H1 (cell line): Measurements from ENCODE around the gene GSG1L. TPM values are rescaled to one million over a fixed set of nuclear protein-coding genes. Genes with fewer than 3 reads are reported as not detected.

Source experiments
- HDAC2 ChIP-seq, 2 experiments: fragments of 300-600 bp in 1 of 2; sonication (generic) in 1 of 2; IDR thresholded peaks; 2 replicates each; pipeline ENCODE4 v1.6.1; 2011 to 2012; ENCODE audit warnings: low read depth in 2 of 2, low read length in 2 of 2, mild to moderate bottlenecking in 2 of 2, moderate library complexity in 2 of 2, borderline replicate concordance in 1 of 2, inconsistent platforms in 1 of 2
- HDAC6 ChIP-seq: IDR thresholded peaks from one replicate; pipeline ENCODE4 v1.7.1; 2012; ENCODE audit warnings: low read depth, mild to moderate bottlenecking, inconsistent platforms, low read length, moderate library complexity
- NRF1 ChIP-seq: IDR thresholded peaks from 2 replicates; pipeline ENCODE4 v1.6.1; 2011; ENCODE audit warnings: mild to moderate bottlenecking, low read depth, low read length, improper control_type of control experiment
- polyA plus RNA-seq, 7 experiments: library from polyadenylated mRNA; depleted of rRNA in 3 of 7; stranded (reverse) in 5 of 7; unstranded in 2 of 7; fragments of >200 nt in 5 of 7; fragments of 200-250 nt in 2 of 7; gene quantifications; 1 replicate in 5 of 7; 2 replicates in 1 of 7; 4 replicates in 1 of 7; pipeline versions ENCODE4 v1.2.1 to v1.2.3, GENCODE V29; 2011 to 2013; ENCODE audit warnings: missing spikeins in 2 of 7, mixed read lengths in 2 of 7
- total RNA-seq: library from RNA; stranded (reverse); fragmentation: NEBNext Ultra II Directional; extraction: Animal tissue kit (Norgen Biotek cat#: 25700); gene quantifications from 2 replicates; pipeline ENCODE4 v1.2.1, GENCODE V29; 2021
- TF ChIP-seq, protein P1 (sequence below): fragments of 300-600 bp; sonication (generic); IDR thresholded peaks from 2 replicates; pipeline ENCODE4 v1.7.1; 2012; ENCODE audit warnings: low read length, moderate library complexity, mild to moderate bottlenecking, inconsistent platforms; ENCODE audit not compliant: insufficient replicate concordance
- TF ChIP-seq, protein P2 (sequence below): IDR thresholded peaks from 2 replicates; pipeline ENCODE4 v1.6.1; 2012; ENCODE audit warnings: inconsistent platforms

The GSG1L gene
- total and polyA plus RNA-seq, 2 of the 8 experiments (the other 6 are each of a cell fraction or from before 2014, with no cell fraction given), result 0.71 to 1.1 TPM

DNA sequence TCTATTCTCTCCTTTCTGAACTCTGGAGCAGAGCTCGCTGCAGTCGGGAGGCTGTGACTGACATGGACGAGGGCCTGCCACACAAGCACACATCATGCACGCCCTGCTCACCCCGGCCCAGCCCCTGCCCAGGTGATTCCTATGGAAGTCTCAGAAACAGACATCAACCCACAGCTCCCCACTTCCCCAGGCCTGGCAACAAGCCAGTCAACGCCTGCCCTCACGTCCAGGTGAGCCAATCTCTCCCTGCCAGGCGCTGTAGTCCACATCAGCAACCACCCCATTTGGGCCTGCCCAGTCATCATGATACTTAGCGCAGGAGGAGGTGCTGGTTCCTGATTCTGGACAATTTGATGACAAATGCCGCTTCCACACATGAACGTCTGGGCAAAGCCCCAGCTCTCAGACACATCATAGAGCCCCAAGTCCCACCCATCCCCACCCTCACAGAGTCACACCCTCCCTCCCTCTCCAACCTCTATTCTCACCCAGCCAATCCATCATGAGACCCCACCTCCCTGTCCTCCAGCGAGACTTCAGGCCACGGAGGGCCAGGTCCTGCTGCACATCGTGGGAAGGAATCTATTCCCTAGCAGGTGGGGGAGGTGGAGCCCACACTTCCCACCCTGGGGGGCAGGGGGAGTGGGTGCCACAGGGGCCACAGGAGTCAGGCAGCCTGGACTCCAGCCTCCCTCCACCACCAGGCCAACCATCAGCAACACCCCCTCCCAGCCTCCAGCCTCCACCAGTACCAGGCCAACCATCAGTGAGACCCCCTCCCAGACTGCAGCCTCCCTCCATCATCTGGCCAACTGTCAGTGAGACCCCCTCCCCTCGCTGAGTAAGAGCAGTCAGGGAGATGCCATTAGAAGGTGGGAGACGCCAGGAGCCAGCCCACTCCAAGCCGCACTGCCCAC is 33.7 kb upstream of the GSG1L start (continued):
- TF ChIP-seq, protein P1, sequence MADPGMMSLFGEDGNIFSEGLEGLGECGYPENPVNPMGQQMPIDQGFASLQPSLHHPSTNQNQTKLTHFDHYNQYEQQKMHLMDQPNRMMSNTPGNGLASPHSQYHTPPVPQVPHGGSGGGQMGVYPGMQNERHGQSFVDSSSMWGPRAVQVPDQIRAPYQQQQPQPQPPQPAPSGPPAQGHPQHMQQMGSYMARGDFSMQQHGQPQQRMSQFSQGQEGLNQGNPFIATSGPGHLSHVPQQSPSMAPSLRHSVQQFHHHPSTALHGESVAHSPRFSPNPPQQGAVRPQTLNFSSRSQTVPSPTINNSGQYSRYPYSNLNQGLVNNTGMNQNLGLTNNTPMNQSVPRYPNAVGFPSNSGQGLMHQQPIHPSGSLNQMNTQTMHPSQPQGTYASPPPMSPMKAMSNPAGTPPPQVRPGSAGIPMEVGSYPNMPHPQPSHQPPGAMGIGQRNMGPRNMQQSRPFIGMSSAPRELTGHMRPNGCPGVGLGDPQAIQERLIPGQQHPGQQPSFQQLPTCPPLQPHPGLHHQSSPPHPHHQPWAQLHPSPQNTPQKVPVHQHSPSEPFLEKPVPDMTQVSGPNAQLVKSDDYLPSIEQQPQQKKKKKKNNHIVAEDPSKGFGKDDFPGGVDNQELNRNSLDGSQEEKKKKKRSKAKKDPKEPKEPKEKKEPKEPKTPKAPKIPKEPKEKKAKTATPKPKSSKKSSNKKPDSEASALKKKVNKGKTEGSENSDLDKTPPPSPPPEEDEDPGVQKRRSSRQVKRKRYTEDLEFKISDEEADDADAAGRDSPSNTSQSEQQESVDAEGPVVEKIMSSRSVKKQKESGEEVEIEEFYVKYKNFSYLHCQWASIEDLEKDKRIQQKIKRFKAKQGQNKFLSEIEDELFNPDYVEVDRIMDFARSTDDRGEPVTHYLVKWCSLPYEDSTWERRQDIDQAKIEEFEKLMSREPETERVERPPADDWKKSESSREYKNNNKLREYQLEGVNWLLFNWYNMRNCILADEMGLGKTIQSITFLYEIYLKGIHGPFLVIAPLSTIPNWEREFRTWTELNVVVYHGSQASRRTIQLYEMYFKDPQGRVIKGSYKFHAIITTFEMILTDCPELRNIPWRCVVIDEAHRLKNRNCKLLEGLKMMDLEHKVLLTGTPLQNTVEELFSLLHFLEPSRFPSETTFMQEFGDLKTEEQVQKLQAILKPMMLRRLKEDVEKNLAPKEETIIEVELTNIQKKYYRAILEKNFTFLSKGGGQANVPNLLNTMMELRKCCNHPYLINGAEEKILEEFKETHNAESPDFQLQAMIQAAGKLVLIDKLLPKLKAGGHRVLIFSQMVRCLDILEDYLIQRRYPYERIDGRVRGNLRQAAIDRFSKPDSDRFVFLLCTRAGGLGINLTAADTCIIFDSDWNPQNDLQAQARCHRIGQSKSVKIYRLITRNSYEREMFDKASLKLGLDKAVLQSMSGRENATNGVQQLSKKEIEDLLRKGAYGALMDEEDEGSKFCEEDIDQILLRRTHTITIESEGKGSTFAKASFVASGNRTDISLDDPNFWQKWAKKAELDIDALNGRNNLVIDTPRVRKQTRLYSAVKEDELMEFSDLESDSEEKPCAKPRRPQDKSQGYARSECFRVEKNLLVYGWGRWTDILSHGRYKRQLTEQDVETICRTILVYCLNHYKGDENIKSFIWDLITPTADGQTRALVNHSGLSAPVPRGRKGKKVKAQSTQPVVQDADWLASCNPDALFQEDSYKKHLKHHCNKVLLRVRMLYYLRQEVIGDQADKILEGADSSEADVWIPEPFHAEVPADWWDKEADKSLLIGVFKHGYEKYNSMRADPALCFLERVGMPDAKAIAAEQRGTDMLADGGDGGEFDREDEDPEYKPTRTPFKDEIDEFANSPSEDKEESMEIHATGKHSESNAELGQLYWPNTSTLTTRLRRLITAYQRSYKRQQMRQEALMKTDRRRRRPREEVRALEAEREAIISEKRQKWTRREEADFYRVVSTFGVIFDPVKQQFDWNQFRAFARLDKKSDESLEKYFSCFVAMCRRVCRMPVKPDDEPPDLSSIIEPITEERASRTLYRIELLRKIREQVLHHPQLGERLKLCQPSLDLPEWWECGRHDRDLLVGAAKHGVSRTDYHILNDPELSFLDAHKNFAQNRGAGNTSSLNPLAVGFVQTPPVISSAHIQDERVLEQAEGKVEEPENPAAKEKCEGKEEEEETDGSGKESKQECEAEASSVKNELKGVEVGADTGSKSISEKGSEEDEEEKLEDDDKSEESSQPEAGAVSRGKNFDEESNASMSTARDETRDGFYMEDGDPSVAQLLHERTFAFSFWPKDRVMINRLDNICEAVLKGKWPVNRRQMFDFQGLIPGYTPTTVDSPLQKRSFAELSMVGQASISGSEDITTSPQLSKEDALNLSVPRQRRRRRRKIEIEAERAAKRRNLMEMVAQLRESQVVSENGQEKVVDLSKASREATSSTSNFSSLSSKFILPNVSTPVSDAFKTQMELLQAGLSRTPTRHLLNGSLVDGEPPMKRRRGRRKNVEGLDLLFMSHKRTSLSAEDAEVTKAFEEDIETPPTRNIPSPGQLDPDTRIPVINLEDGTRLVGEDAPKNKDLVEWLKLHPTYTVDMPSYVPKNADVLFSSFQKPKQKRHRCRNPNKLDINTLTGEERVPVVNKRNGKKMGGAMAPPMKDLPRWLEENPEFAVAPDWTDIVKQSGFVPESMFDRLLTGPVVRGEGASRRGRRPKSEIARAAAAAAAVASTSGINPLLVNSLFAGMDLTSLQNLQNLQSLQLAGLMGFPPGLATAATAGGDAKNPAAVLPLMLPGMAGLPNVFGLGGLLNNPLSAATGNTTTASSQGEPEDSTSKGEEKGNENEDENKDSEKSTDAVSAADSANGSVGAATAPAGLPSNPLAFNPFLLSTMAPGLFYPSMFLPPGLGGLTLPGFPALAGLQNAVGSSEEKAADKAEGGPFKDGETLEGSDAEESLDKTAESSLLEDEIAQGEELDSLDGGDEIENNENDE, result no peak
- TF ChIP-seq HDAC6 (no peak), NRF1 (no peak), HDAC2 (IDR thresholded peaks at IDR 0.05; ENCODE audit: borderline replicate concordance in 1 of 2, low read depth in 2 of 2, low read length in 2 of 2) (no peak)
- TF ChIP-seq, protein P2, sequence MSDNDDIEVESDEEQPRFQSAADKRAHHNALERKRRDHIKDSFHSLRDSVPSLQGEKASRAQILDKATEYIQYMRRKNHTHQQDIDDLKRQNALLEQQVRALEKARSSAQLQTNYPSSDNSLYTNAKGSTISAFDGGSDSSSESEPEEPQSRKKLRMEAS, result no peak
